ENCODE data around the gene PLXNB1. TPM values are rescaled to one million over a fixed set of nuclear protein-coding genes. Genes with fewer than 3 reads are reported as not detected.
"Not testable (repeated sequence)": the region's sequence is repeated elsewhere in the genome, so short reads cannot be mapped to it uniquely, and the experiment has no call there.

Gene PLXNB1
- total RNA-seq, 2 experiments from 2014 or later, result 3.7 to 5.1 TPM

DNA sequence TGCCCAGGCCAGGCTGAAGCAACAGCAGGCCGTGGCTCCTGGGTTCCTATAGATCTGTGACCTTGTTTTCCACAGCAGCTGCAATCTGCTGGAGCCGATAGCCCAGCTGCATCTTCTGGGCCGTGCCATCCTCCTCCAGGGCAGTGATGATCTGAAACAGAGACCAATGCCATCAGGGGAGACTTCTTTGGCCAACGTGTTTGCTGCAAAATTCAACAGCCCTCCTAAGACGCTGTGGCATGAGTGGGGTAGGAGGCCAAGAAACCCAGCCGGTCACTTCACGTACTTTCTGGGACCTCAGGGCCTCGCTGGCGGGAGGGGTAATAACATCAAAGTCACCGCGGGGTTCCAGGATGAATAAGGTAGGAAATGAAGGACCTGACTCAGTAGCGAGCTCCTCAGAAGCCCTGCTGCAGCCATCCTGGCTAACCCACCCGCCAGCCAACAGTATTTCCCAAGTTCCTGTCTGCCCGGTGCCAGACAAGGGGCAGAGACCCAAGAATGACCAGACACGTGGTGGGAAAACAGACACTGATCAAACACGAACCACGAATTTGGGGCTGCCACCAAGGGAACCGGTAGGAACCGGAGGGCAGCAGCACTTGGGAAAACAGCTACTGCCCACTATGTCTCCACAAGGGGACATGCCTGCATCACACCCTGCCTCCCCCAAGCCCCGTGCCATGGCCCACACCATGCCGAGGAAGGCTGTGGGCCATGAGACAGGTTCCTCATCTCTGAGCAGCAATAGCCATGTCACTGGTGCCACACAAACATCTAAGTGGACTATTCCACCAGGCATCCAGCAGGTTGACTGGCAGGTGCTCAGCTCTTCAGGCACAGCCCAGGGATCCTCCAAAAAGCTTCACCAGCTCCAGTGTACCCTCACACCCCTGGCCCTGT lies 25.2 kb downstream of the PLXNB1 start:
- Mint-ChIP-seq H3K4me1 (no peaks in the 10 kb centered on the region), H3K27me3 (no peaks in the 10 kb centered on the region), H3K36me3 (ENCODE audit: low read depth) (no peaks in the 10 kb centered on the region), H3K27ac (no peak overlapping the region), H3K9me3 (ENCODE audit: low read depth) (no peaks in the 10 kb centered on the region), H3K4me3 (no peak overlapping the region)
- ATAC-seq (no peak), DNase-seq (no peak)
- ChIA-PET POLR2A (interaction anchor here (0.6 kb wide), 1 partner anchor 1028 kb away, joined by 4 read pairs; no protein-coding TSS in a partner anchor), CTCF (interaction anchor here (0.7 to 2.8 kb wide), 2 partner anchors 19 to 31 kb away, joined by 3 to 13 read pairs; no protein-coding TSS in a partner anchor)
- intact Hi-C loops (cut with DNase I, micrococcal nuclease), result loop anchor here (5.0 to 10.0 kb wide), 2 partner anchors 130 to 132 kb away; no protein-coding TSS in a partner anchor

DNA sequence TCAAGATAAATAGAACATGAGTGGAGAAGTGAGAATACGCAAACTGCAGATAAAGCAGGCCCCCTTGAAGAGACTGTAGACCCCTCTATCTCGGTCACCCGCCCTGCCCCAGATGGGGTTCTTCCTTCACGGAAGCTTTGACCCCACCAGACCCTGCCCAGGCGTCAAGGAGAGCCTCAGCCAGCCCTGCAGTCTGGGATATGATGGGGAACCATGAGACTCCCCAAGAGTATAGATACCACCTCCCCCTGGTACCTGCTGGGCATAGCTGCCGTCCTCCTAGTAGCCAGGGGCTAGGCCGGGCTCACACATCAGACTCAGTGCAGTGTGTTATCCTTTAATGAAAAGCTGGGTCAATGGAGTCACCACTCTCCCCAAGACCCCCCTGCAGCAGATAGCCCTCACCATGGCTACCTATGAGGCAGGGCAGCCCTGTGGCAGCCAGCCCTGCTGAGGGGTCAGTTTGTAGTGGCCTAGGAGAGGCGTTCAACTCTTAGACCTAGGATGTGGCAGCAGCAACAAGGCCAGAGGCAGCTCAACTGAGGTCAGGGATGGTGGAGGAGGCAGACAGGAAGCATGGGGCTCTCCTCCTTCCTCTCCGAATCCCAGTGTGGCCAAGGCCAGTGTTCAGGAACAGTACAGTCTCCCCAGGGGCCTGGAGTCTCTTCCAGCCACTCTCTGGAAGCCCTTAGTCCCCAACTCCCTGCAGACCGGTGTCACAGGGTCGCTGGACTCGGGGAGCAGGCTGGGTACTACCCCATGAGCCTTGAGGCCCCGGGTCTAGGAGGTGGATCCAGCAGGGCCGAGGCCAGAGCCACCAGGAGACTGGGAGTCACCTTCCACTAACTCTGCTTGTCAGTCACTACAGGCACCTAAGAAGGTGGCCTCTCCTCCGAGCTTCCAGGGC lies 26.1 kb downstream of the PLXNB1 start:
- DNase-seq, result peak; percentile 2
- no peak overlapping the region for H3K27ac Mint-ChIP-seq
- no peaks in the 10 kb centered on the region for H3K4me1 Mint-ChIP-seq
- ChIA-PET POLR2A (interaction anchor here (0.6 kb wide), 1 partner anchor 1029 kb away, joined by 4 read pairs; no protein-coding TSS in a partner anchor), CTCF (interaction anchor here (1.4 to 2.8 kb wide), 2 partner anchors 32 to 128 kb away, joined by 4 to 13 read pairs; no protein-coding TSS in a partner anchor)
- H3K36me3 Mint-ChIP-seq (ENCODE audit: low read depth), result no peaks in the 10 kb centered on the region
- H3K4me3 Mint-ChIP-seq, result no peak overlapping the region
- ATAC-seq, result no peak
- H3K9me3 Mint-ChIP-seq (ENCODE audit: low read depth), result no peaks in the 10 kb centered on the region
- no peaks in the 10 kb centered on the region for H3K27me3 Mint-ChIP-seq
- intact Hi-C loops (cut with DNase I, micrococcal nuclease), result loop anchor here (5.0 to 10.0 kb wide), 2 partner anchors 129 to 131 kb away; no protein-coding TSS in a partner anchor

DNA sequence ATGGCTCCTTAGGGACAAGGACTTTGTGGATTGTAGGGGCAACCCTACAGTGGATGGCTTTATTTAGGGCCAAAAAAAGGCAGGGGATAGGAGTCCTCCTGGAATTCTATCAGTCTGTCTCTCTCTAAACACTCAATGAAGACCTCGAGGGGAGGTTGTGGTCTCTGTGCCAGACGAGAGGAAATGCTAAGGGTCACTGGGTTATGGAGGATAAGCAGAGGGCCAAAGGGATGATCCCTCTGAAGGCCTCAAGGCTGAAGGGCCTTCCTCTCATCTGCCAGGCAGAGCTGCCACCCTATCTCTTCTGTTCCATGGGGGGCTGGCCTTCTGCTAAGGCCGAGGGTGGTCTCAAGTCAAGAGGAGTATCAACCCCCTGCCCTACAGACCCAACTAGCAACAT lies 27.0 kb downstream of the PLXNB1 start:
- no peaks in the 10 kb centered on the region for H3K4me1 Mint-ChIP-seq
- no peak for ATAC-seq
- ChIA-PET CTCF (interaction anchor here (0.7 to 3.8 kb wide), 7 partner anchors 33 to 402 kb away, joined by 3 to 39 read pairs (median 4); partner anchors contain the start of genes CCDC51 and TMA7), POLR2A (no interaction called here)
- no peak overlapping the region for H3K27ac Mint-ChIP-seq
- intact Hi-C loops (cut with DNase I, micrococcal nuclease), result loop anchor here (5.0 to 10.0 kb wide), 2 partner anchors 128 to 131 kb away; no protein-coding TSS in a partner anchor
- no peaks in the 10 kb centered on the region for H3K36me3 Mint-ChIP-seq (ENCODE audit: low read depth)
- H3K4me3 Mint-ChIP-seq, result no peak overlapping the region
- H3K9me3 Mint-ChIP-seq (ENCODE audit: low read depth), result no peaks in the 10 kb centered on the region
- no peak for DNase-seq
- H3K27me3 Mint-ChIP-seq, result no peaks in the 10 kb centered on the region

DNA sequence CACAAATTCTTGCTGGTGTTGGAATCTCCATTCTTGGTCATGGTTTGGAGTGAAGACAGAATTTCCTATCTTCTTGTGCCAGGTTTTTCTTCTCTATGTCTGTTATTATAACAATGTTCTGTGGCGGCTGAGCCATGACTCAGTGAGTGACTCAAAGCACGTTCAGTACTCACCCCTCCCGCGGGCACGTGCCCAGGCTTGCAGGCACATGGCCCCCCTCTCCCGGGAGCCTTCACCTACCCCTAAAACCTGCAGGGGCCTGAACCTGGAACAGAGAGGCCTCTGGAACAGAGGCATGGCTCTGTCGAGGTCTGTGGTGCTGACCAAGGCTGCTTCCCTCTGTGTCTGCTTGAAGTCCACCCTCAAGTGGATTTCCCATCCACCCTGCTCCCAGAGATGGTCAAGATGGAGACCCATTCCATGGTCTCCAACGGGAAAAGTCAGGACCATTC lies 27.6 kb downstream of the PLXNB1 start:
- DNase-seq (peak; percentile 22), ATAC-seq (no peak)
- no peaks in the 10 kb centered on the region for H3K36me3 Mint-ChIP-seq (ENCODE audit: low read depth)
- no peaks in the 10 kb centered on the region for H3K4me1 Mint-ChIP-seq
- H3K9me3 Mint-ChIP-seq (ENCODE audit: low read depth), result no peaks in the 10 kb centered on the region
- ChIA-PET CTCF (interaction anchor here (0.7 to 4.5 kb wide), 11 partner anchors 13 to 402 kb away, joined by 3 to 165 read pairs (median 8); partner anchors contain the start of genes CCDC51, NCKIPSD, PFKFB4 and TMA7), POLR2A (no interaction called here)
- intact Hi-C loops (cut with DNase I, micrococcal nuclease), result loop anchor here (5.0 to 10.0 kb wide), 2 partner anchors 128 to 130 kb away; no protein-coding TSS in a partner anchor
- no peaks in the 10 kb centered on the region for H3K27me3 Mint-ChIP-seq
- H3K4me3 Mint-ChIP-seq, result no peak overlapping the region
- H3K27ac Mint-ChIP-seq, result no peak overlapping the region

DNA sequence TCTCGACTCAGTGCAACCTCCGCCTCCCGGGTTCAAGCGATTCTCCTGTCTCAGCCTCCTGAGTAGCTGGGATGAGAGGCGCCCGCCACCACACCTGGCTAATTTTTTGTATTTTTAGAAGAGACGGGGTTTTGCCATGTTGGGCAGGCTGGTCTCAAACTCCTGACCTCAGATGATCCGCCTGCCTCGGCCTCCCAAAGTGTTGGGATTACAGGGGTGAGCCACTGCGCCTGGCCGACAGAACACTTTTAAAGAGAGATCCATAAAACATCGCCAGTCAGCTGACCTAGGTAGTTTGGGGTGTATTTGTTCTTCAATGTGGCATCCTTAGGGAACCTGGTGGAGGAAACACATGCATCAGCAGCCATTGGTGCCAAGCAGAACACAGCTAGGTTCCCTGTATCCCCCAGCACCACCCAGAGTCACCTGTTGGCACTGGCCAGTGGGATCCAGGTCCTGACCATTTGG lies 28.4 kb downstream of the PLXNB1 start:
- intact Hi-C loops (cut with DNase I, micrococcal nuclease), result loop anchor here (1.0 to 10.0 kb wide), 12 partner anchors 35 to 339 kb away; partner anchors contain the start of genes NCKIPSD (in 1 of the 2), SLC26A6 (in 1 of the 2) and UQCRC1 (in 1 of the 2)
- not testable (repeated sequence) for H3K27me3 Mint-ChIP-seq; H3K4me1 Mint-ChIP-seq; H3K4me3 Mint-ChIP-seq; H3K9me3 Mint-ChIP-seq (ENCODE audit: low read depth); H3K27ac Mint-ChIP-seq; DNase-seq; H3K36me3 Mint-ChIP-seq (ENCODE audit: low read depth); ATAC-seq
- ChIA-PET CTCF (interaction anchor here (0.6 to 4.5 kb wide), 62 partner anchors 8 to 611 kb away, joined by 3 to 165 read pairs (median 4); partner anchors contain the start of genes ATRIP, CCDC51, NCKIPSD and NME6), POLR2A (interaction anchor here (1.0 to 1.1 kb wide), 2 partner anchors 35 to 133 kb away, joined by 4 to 5 read pairs; no protein-coding TSS in a partner anchor)

DNA sequence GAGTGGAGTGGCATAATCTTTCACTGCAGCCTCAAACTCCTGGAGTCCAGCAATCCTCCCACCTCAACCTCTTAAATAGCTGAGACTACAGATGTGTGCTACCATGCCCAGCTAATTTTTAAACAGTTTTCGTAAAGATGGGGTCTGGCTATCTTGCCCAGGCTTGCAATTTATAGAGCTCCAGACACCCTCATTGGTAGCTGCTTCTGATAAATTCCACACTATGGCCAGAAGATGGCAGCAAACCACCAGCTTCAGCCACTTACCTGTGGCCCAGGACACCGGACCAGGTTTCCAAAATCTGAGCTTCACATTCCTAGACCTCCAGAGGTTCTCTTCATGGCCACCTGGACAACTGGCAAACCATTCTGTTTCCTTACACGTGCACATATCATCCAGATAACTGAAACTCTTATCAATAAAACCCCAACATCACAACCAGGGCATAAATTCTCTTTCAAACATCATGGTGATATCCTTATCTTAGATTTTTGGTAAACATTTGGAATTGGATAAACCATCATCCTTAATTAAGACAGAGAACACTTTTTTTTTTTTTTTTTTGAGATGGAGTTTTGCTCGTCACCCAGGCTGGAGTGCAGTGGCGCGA lies 29.0 kb downstream of the PLXNB1 start:
- ChIA-PET POLR2A (interaction anchor here (0.8 to 1.3 kb wide), 4 partner anchors 19 to 156 kb away, joined by 3 to 5 read pairs (median 4); partner anchors contain the start of gene PFKFB4), CTCF (interaction anchor here (0.6 to 4.5 kb wide), 77 partner anchors 8 to 1849 kb away, joined by 3 to 165 read pairs (median 4); partner anchors contain the start of genes ATRIP, CCDC51, NCKIPSD and NME6)
- Mint-ChIP-seq H3K4me3 (no peak overlapping the region), H3K27ac (peak overlapping the region; percentile 31), H3K36me3 (ENCODE audit: low read depth) (no peaks in the 10 kb centered on the region), H3K4me1 (no peaks in the 10 kb centered on the region), H3K27me3 (no peaks in the 10 kb centered on the region), H3K9me3 (ENCODE audit: low read depth) (no peaks in the 10 kb centered on the region)
- intact Hi-C loops (cut with DNase I, micrococcal nuclease), result loop anchor here (1.0 to 10.0 kb wide), 12 partner anchors 35 to 339 kb away; partner anchors contain the start of genes NCKIPSD (in 1 of the 2), SLC26A6 (in 1 of the 2) and UQCRC1 (in 1 of the 2)
- ATAC-seq, result peak; percentile 84
- DNase-seq, result peak; percentile 76

DNA sequence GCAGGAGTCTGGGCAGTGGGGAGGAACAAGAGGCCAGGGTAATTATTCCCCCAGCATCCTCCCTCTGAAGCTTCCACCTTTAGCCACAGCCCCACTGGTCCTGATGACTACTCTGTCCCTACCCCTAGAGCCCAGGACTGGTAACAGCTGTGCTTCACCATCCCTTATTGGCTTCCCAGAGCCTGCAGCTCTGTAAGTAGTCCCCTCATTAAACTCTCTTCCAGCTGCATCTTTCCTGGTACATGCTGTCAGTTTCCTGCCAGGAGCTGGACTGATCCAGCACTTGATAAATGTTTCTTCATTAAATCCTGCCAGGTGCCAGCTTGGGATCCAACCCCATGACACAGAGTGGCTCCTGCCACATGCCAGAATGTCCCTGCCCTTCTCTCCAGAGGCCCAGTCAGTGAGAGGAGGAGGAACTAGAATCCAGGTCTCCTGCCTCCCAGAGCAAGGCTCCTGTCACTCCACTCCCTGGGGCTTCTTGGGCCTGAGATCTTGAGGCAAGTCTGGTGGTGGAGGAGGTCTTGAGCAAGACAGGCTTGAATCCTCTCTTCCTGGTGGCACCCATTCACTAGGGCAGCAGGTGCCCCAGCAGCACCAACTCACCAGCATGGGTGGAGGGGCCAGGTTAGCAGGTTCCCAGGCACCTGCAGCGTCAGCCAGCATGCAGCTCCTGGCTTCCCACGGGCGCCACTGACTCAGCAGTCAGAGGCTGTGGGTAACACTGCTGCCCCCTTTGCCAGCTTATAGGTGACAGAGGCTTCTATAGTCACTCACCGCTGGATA lies 30.3 kb downstream of the PLXNB1 start:
- intact Hi-C loops (cut with DNase I, micrococcal nuclease), result loop anchor here (2.0 to 10.0 kb wide), 3 partner anchors 107 to 127 kb away; no protein-coding TSS in a partner anchor
- CTCF ChIA-PET, result interaction anchor here (0.6 to 4.5 kb wide), 16 partner anchors 12 to 625 kb away, joined by 3 to 165 read pairs (median 8); partner anchors contain the start of genes ATRIP, CCDC51, NME6 and PFKFB4
- no peak for DNase-seq
- POLR2A ChIA-PET, result interaction anchor here (1.3 kb wide), 1 partner anchor 157 kb away, joined by 5 read pairs; the partner anchor contains the start of gene PFKFB4
- H3K4me3 Mint-ChIP-seq, result no peak overlapping the region
- ATAC-seq, result no peak
- no peak overlapping the region for H3K27ac Mint-ChIP-seq
- H3K36me3 Mint-ChIP-seq (ENCODE audit: low read depth), result no peaks in the 10 kb centered on the region
- H3K27me3 Mint-ChIP-seq, result peaks cover 3% of the 10 kb centered on the region
- no peaks in the 10 kb centered on the region for H3K9me3 Mint-ChIP-seq (ENCODE audit: low read depth)
- peaks cover 2% of the 10 kb centered on the region for H3K4me1 Mint-ChIP-seq

DNA sequence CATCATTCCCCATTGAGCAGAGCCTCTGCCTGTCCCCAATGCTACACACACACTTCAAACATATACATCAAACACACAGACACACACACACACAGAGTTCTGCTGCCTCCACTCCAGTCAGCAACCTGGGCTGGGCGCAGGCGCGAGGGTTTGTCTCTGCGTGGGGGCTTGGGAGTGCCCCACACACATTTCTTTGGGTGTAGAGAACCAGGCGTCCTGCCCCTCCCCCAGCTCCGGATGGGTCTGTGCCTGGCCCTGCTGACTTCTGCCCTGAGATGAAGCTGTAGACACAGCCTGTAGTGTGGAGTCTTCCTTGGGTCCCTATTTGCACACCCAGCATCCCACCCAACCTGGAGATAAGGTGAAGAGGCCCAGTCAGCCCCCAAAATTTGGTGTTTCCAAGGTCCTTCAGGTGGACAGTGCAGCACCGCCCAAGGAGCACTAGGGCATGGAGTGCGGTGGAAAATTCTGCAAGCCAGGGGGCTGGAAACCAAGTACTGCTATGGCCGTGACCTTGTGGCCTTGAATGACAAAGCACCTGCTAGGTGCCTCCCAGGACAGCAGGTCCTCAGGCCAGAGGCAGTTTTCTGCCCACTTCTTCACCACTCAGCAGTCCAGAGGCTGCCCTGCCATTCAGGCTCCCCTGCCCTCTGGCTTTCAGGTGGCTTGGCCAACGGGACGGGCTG lies 31.0 kb downstream of the PLXNB1 start:
- Mint-ChIP-seq H3K27ac (no peak overlapping the region), H3K4me3 (no peak overlapping the region), H3K36me3 (ENCODE audit: low read depth) (no peaks in the 10 kb centered on the region), H3K27me3 (peaks cover 3% of the 10 kb centered on the region), H3K9me3 (ENCODE audit: low read depth) (no peaks in the 10 kb centered on the region), H3K4me1 (peaks cover 3% of the 10 kb centered on the region)
- DNase-seq (no peak), ATAC-seq (no peak)
- CTCF ChIA-PET, result interaction anchor here (0.6 to 4.5 kb wide), 4 partner anchors 37 to 625 kb away, joined by 3 to 165 read pairs (median 3); partner anchors contain the start of gene PFKFB4
- POLR2A ChIA-PET, result no interaction called here
- intact Hi-C loops (cut with DNase I, micrococcal nuclease), result no loop called here
